ENCODE data around the gene ATP6V1F.

Gene ATP6V1F

DNA sequence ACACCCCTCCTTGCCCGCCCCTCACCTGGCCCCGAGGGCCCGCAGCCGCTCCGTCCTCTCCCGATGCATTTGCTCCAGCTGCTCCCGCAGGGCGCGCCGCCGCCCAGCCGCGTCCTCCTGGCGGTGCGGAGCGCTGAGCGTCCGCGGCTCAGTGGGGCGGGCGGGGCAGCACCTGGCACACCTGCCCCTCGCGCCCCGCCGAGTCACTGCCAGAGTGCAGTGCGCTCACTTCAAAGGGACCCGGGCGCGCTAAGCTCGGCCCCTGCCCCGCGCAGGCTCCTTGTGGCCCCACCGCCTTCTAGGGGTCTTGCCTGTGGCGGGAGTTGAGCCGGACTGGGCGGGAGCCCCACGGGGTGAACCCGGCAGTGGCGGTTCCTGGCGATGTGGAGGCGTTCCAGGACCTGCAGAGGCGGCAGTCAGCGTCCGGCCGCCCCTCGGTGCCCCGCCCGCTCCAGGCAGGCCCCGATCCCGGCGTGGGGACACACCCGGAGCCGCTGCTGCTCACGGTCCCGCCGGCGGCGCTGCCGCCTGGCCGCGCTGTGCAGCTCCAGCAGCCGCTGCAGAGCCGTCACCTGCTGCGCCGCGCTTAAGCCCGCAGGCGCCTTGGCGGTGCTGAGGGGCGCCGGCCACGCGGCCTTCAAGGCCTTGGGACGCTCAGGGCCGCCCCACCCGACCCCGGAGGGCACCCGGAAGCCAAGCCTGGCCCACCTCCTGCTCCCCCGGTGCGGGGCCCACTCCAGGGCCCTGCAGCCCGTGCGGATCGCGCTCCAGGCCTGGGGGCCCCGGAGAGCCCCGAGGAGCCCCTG is 6.7 kb downstream of the ATP6V1F start:
- peak; percentile 19 for DNase-seq (ENCODE audit: low read depth)

- no peak for DNase-seq (ENCODE audit: low read depth)
These were observed 7.3 kb downstream of the ATP6V1F start for GRCh38 chr7:128869944-128870285.

DNA sequence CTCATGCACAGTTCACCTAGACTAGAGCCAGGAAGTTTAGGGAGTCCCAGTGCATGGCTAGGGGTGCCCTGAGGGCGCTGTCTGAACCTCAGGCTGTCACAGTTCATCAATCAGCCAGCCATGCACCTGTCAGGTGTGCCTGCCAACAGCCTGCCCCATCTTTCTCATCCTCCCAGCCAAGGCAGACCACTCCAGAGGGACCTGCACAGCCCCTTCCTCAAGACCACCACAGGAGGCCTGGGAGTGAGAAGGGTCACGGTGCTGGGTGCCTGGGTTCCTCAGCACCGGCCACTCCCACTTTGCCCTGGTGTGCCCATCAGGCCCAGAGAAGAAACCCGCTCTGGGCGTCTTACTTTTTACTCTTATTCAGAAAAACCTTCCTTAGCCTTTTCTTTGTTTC is 8.4 kb downstream of the ATP6V1F start:
- no peak for DNase-seq (ENCODE audit: low read depth)

- no peak for DNase-seq (ENCODE audit: low read depth)
These were observed 9.8 kb downstream of the ATP6V1F start for GRCh38 chr7:128872394-128872824.

DNA sequence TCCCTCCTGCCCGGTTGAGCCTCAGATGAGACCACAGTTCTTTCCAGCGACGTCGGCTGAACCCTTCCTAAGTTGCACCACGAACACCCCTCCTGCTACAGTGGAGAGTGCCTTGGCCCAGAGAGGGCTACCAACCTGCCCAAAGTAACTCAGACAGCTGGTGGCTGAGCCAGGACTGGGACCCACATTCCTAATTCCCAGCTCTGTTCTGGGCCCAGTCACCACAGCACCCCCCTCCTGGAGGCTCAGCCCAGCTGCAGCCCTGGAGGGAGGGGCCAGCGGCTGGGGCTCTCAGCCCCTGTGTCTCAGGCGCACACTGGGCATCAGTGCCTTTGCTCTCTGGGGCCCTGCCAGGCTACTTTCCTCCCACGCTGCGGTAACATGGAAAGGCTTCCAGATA is 10.6 kb downstream of the ATP6V1F start:
- DNase-seq (ENCODE audit: low read depth): no peak

- no peak for DNase-seq (ENCODE audit: low read depth)
These were observed 11.7 kb downstream of the ATP6V1F start for GRCh38 chr7:128874140-128875031.

GRCh38 chr7:128875523-128875948 is 12.9 kb downstream of the ATP6V1F start:
- no peak for DNase-seq (ENCODE audit: low read depth)

- DNase-seq (ENCODE audit: low read depth): no peak
These were observed 13.5 kb downstream of the ATP6V1F start for GRCh38 chr7:128876127-128876526.

- DNase-seq (ENCODE audit: low read depth): no peak
These were observed 13.9 kb downstream of the ATP6V1F start for GRCh38 chr7:128876586-128876977.

DNA sequence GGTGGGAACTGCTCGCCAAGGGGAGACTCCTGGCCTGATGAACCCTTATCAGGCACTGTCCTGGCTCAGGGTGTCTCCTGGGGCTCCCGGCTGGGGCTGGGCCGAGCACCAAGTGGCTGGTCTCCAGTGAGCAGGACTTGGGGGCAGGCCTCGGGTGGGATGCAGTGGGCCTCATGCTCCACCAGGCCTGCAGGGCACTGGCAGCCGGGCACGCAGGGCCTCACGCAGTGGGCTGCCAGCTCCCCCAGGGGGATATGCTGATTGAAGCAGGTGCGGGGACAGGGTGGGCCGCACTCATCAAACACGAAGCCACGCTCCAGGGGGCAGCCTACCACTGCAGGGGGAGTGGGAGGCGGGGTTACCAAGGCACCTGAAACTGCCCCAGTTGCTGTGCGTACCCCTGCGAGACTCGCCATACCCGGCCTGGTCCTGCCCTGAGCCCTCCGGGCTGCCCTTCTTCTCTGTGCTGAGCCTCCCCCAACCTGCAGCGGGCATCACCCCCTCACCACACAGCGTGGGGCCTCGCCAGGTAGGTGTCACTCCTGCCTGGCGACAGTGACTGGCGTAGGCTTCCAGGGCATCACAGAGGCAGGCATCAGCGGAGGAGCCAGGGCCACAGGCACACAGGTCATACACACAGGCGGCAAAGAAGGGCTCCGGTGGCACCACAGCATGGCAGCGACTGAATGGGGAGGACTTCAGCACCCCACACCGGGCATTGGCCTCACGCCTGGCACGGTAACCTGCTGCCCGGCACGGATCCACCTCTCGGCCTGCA is 14.5 kb downstream of the ATP6V1F start:
- DNase-seq (ENCODE audit: low read depth): no peak

DNA sequence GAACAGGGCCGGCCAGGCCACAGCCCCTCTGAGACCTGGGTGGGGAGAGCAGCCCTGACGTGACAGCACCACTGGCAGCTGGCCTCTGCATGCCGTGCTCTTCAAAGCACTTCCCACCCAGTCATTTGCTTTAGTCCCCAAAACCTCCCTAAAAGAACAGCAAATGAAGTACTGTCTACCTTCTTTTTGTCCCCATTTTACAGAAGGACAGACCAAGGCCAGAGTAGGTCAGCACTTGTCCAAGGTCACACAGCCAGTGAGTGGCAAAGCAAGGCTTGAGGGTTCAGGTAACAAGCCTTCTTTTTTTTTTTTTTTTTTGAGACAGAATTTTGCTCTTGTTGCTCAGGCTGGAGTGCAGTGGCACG is 15.1 kb downstream of the ATP6V1F start:
- DNase-seq (ENCODE audit: low read depth): no peak

GRCh38 chr7:128878226-128879105 is 15.8 kb downstream of the ATP6V1F start:
- no peak for DNase-seq (ENCODE audit: low read depth)

GRCh38 chr7:128879461-128879938 is 16.8 kb downstream of the ATP6V1F start:
- no peak for DNase-seq (ENCODE audit: low read depth)

GRCh38 chr7:128879939-128880746 is 17.5 kb downstream of the ATP6V1F start:
- DNase-seq (ENCODE audit: low read depth): no peak

GRCh38 chr7:128880791-128881457 is 18.3 kb downstream of the ATP6V1F start:
- DNase-seq (ENCODE audit: low read depth): no peak

DNA sequence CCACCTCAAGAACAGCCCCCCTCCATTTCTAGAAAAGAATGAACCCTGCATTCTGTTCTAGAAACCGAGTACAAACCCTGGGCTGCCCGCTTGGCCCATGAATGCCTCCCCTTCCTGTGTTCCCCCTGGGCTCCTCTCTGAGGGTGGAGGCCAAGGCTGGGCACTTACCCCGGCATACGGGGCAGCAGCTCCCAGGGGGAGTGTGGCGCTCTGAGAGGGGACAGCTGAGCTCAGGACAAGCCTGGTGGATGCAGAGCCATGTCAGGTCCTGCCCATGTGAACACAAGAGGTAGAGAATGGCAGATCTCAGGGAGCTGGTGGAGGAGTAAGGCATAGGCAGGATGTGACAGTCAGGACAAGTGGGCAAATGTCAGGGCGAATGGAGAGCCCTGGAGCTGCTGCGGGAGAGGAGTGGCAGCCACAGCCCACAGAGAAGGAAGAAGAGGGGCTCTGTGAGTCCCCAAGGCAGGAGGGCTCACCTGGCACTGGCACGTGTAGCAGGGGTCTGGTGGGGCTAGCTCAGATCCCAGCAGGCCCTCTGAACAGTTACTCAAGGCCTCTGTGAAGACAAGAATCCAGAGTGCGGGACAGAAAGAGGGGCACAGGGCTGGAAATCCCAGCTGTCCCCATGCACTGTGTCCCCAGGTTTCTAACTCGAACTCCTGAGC is 18.9 kb downstream of the ATP6V1F start:
- DNase-seq (ENCODE audit: low read depth): no peak

- DNase-seq (ENCODE audit: low read depth): no peak
These were observed 19.5 kb downstream of the ATP6V1F start for GRCh38 chr7:128882134-128882533.

- peak; percentile 87 for DNase-seq (ENCODE audit: low read depth)
These were observed 21.2 kb downstream of the ATP6V1F start for GRCh38 chr7:128883622-128884448.

Measured in activated T-cell treated with anti-CD3 and anti-CD28 coated beads for 1 hour (primary cell).